T follicular helper cell (primary cell): ENCODE measurements around the gene IFNL3.

Experiments
- DNase-seq: peaks from one replicate; pipeline ENCODE4 v3.0.0-alpha.2; 2020; ENCODE audit warnings: low read depth

The IFNL3 gene

GRCh38 chr19:39193803-39194202, 51.0 kb downstream of the IFNL3 start:
- no peak for DNase-seq
